Breast epithelium (tissue), 3 donors: ENCODE results near the gene SHC3.

ENCODE experiments used
- CTCF ChIP-seq, 3 donors: fragments of 450-650 bp; IDR thresholded peaks; one replicate each; pipeline ENCODE4 v1.5.1; 2016 to 2017; ENCODE audit warnings: antibody characterized with exemption in 3 of 3, mild to moderate bottlenecking in 3 of 3, moderate library complexity in 3 of 3
- POLR2A ChIP-seq: fragments of 450-650 bp; IDR thresholded peaks from one replicate; pipeline ENCODE4 v1.6.1; 2016; ENCODE audit warnings: antibody characterized with exemption, mild to moderate bottlenecking, moderate library complexity
- POLR2AphosphoS5 ChIP-seq, 3 donors: sonication (generic); formaldehyde crosslinking; IDR thresholded peaks; one replicate each; pipeline ENCODE4 v1.6.1; 2017; ENCODE audit warnings: antibody characterized with exemption in 3 of 3

- TF ChIP-seq CTCF (IDR thresholded peaks at IDR 0.05) (peak; percentile 68 to 92 (median 87)), POLR2AphosphoS5 (IDR thresholded peaks at IDR 0.05) (no peak), POLR2A (no peak)
Observed at GRCh38 chr9:89000973-89001916, 177.4 kb downstream of the SHC3 start.
